Fibroblast of lung (primary cell): ENCODE data around the gene TNNT3.

Experiments used
- EZH2 ChIP-seq: IDR thresholded peaks from 2 replicates; pipeline ENCODE4 v1.5.1; 2012; ENCODE audit warnings: low read length, control low read depth, mild to moderate bottlenecking; ENCODE audit errors: missing control alignments
- TF ChIP-seq, protein P1 (sequence below), 2 donors: IDR thresholded peaks in 1 of 2; conservative IDR thresholded peaks in 1 of 2; 1 replicate in 1 of 2; 2 replicates in 1 of 2; pipeline ENCODE4 v1.5.1; 2011 to 2012; ENCODE audit warnings: low read length in 2 of 2, control low read depth in 1 of 2, inconsistent platforms in 1 of 2, low read depth in 1 of 2, mild to moderate bottlenecking in 1 of 2

DNA sequence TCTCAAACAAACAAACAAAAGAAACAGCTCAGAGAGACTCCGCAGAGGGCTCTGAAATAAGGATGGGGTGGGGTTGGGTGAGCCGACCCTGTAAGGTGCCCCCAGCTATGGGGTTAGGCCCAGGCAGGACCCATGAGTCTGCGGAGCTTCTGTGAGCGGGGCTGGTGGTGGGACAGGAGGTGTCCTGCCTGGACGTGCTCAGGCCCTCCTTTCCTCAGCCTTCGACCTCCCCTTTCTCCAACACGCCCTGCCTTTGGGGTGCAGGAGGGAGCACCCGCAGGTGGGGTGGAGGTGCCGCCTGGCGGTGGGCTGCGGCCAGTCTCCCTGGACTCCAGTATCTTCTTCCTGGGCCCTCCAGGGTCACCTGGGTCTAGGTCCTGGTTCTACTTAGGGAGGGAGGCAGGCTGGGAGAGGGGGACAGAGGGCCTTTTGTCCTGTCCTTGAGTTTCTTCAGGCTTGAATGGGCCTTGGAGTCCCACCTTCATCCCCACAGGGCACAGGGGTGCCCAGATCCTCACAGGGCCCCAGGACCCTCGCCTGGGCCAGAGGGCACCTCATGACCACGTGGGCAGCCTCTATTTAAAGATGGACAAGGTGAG lies 40.1 kb upstream of the TNNT3 start:
- TF ChIP-seq, protein P1, sequence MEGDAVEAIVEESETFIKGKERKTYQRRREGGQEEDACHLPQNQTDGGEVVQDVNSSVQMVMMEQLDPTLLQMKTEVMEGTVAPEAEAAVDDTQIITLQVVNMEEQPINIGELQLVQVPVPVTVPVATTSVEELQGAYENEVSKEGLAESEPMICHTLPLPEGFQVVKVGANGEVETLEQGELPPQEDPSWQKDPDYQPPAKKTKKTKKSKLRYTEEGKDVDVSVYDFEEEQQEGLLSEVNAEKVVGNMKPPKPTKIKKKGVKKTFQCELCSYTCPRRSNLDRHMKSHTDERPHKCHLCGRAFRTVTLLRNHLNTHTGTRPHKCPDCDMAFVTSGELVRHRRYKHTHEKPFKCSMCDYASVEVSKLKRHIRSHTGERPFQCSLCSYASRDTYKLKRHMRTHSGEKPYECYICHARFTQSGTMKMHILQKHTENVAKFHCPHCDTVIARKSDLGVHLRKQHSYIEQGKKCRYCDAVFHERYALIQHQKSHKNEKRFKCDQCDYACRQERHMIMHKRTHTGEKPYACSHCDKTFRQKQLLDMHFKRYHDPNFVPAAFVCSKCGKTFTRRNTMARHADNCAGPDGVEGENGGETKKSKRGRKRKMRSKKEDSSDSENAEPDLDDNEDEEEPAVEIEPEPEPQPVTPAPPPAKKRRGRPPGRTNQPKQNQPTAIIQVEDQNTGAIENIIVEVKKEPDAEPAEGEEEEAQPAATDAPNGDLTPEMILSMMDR (conservative IDR thresholded peaks at IDR 0.05 in 1 of 2, IDR thresholded peaks at IDR 0.05 in 1 of 2; ENCODE audit: low read depth in 1 of 2, low read length in 2 of 2) = no peak
- no peak for TF ChIP-seq EZH2
